Kidney epithelial cell (primary cell): ENCODE data around the gene CNTNAP2. TPM values are rescaled to one million over a fixed set of nuclear protein-coding genes. Genes with fewer than 3 reads are reported as not detected.
A peak's percentile ranks its signal among the peaks of the same experiment; 100 is the strongest.

Experiments used
- DNase-seq: peaks from one replicate; pipeline ENCODE4 v3.0.0-alpha.2; 2010; ENCODE audit warnings: low read depth
- H3K27me3 ChIP-seq: 2 replicates; pipeline ENCODE4 v1.6.0; 2011; ENCODE audit warnings: low read length; ENCODE audit not compliant: control insufficient read depth, insufficient read depth
- H3K36me3 ChIP-seq: 2 replicates; pipeline ENCODE4 v1.5.1; 2011; ENCODE audit warnings: low read length; ENCODE audit not compliant: control insufficient read depth, insufficient read depth
- H3K4me3 ChIP-seq: 2 replicates; pipeline ENCODE4 v1.5.1; 2011; ENCODE audit warnings: low read depth, mild to moderate bottlenecking, control low read depth, low read length
- CTCF ChIP-seq: IDR thresholded peaks from 2 replicates; pipeline ENCODE4 v1.5.1; 2011; ENCODE audit warnings: mild to moderate bottlenecking, moderate library complexity, low read length, control low read depth, inconsistent platforms; ENCODE audit not compliant: insufficient read depth, poor library complexity, severe bottlenecking
- total RNA-seq: library from RNA; depleted of rRNA; stranded (reverse); fragments of >200 nt; gene quantifications from 2 replicates; pipeline ENCODE4 v1.2.3, GENCODE V29; 2015

The CNTNAP2 gene
- total RNA-seq, 1 donor from 2014 or later = 14.0 TPM

DNA sequence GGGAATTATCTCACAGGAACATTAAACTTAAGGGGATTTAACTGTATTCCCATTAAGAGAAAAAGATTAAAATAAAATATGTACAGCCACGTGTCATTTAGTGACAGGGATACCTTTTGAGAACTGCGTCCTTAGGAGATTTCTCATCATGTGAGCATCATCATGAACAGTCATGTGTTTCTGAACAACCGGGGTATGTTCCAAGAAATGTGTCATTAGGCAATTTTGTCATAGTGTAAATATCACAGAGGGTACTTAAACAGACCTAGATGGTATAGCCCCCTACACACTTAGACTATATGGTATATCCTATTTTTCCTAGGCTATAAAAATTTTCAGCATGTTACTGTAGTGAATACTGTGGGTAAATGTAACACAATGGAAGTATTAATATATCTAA is 840.3 kb downstream of the CNTNAP2 start:
- no peak overlapping the region for H3K4me3 ChIP-seq
- H3K27me3 ChIP-seq = no peaks in the 10 kb centered on the region
- no peak for TF ChIP-seq CTCF
- no peaks in the 10 kb centered on the region for H3K36me3 ChIP-seq
- no peak for DNase-seq

DNA sequence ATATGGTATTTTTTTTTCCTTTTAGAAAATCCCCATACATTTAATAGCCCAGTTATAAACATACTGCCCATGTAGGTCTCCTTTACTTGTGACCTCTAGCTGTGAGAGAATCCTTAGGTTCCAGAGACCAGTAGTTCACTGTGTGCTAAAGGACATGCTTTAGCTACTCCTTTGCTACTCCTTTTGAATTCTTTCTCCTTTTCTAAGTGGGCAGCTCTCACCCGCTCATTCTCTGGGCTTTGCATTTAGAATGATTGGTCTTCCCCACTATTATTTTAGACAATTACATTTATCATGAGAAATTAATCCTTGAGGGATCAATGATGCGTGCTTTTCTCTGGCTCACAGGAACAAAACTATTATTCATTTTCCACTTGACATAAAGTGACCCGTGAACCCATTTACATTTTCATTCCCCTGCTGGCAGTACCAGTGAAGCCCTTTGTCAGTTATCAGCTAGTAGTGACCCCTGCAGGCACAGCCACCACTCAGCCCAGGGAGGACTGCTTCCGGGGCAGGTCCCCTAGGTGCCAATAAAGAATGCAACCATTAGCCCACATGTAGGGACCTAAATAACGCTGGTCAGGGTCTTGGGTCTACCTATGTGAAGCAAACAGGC is 844.3 kb downstream of the CNTNAP2 start:
- no peak for DNase-seq
- Histone ChIP-seq H3K4me3 (no peak overlapping the region), H3K27me3 (no peaks in the 10 kb centered on the region), H3K36me3 (no peaks in the 10 kb centered on the region)
- peak; percentile 31 for TF ChIP-seq CTCF

GRCh38 chr7:146961617-146962016 is 845.0 kb downstream of the CNTNAP2 start:
- no peak for TF ChIP-seq CTCF
- peak; percentile 91 for DNase-seq
- Histone ChIP-seq H3K4me3 (no peak overlapping the region), H3K27me3 (no peaks in the 10 kb centered on the region), H3K36me3 (no peaks in the 10 kb centered on the region)

DNA sequence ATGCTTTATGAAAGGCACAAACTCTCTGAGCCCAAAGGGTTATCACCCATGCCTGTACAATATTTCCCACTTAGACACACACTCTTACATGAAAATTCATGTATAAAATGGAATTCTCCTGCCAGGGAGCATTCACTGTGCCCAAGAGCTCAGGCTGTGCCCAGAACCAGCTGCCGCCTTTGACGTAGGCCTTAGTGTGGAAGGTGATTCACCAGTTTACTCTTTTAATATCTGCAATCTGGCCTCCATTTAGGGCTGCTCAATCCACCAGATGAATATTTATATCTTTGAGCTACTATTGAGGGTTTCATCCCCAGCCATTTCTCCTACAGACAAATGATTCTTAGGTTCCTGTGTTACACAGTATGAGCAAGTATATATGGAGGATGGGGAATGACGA is 849.7 kb downstream of the CNTNAP2 start:
- no peak for TF ChIP-seq CTCF
- DNase-seq = no peak
- no peaks in the 10 kb centered on the region for H3K36me3 ChIP-seq
- no peak overlapping the region for H3K4me3 ChIP-seq
- H3K27me3 ChIP-seq = no peaks in the 10 kb centered on the region

GRCh38 chr7:146982482-146982881 is 865.9 kb downstream of the CNTNAP2 start:
- DNase-seq = no peak
- no peaks in the 10 kb centered on the region for H3K36me3 ChIP-seq
- no peak for TF ChIP-seq CTCF
- no peaks in the 10 kb centered on the region for H3K27me3 ChIP-seq
- H3K4me3 ChIP-seq = no peak overlapping the region

- TF ChIP-seq CTCF = no peak
- DNase-seq = no peak
- no peaks in the 10 kb centered on the region for H3K27me3 ChIP-seq
- H3K36me3 ChIP-seq = no peaks in the 10 kb centered on the region
- no peak overlapping the region for H3K4me3 ChIP-seq
These were observed 875.0 kb downstream of the CNTNAP2 start for GRCh38 chr7:146991596-146991995.
